ENCODE results near the gene FHIP2A. TPM values are rescaled to one million over a fixed set of nuclear protein-coding genes. Genes with fewer than 3 reads are reported as not detected.

FHIP2A gene
- total and polyA plus RNA-seq, 2 of the 4 experiments (the other 2 are of a cell fraction), result 10.7 to 16.5 TPM

GRCh38 chr10:114862456-114862855, 40.9 kb downstream of the FHIP2A start:
- Histone ChIP-seq H3K9ac (ENCODE audit: low read depth, low read length) (no peak overlapping the region), H2BK15ac (ENCODE audit: low read depth, low read length) (no peak overlapping the region), H3K27ac (ENCODE audit: insufficient read depth, low read length) (no peak overlapping the region), H2BK120ac (ENCODE audit: low read depth, low read length) (no peak overlapping the region), H3K9me3 (ENCODE audit: control insufficient read depth, insufficient read depth, low read length) (no peaks in the 10 kb centered on the region), H4K5ac (ENCODE audit: low read depth, low read length) (no peak overlapping the region; the same call in 1 of the 2 replicates), H2AFZ (replicated peaks; ENCODE audit: low read length, poor library complexity) (no peak overlapping the region), H4K20me1 (ENCODE audit: insufficient read depth, low read length) (no peaks in the 10 kb centered on the region), H3K4ac (ENCODE audit: low read depth, low read length) (no peak overlapping the region), H2AK9ac (replicated peaks; ENCODE audit: low read depth, low read length, poor library complexity) (no peak overlapping the region), H2BK20ac (ENCODE audit: low read depth, low read length) (no peak overlapping the region), H3K9me1 (ENCODE audit: insufficient read depth, low read length) (peaks cover 4% of the 10 kb centered on the region), H3K4me1 (ENCODE audit: control insufficient read depth, insufficient read depth, low read length) (peaks cover 3% of the 10 kb centered on the region), H3K27me3 (ENCODE audit: control insufficient read depth, insufficient read depth, low read length) (no peaks in the 10 kb centered on the region), H3K56ac (ENCODE audit: extremely low read depth, insufficient read depth, low read length) (no peak overlapping the region), H3K36me3 (ENCODE audit: control insufficient read depth, insufficient read depth, low read length) (peaks cover 21% of the 10 kb centered on the region), H3K4me3 (ENCODE audit: insufficient read depth, low read depth, low read length) (no peak overlapping the region), H3K4me2 (ENCODE audit: low read depth, low read length) (no peak overlapping the region), H4K8ac (ENCODE audit: low read depth in 2 of 2, low read length in 2 of 2) (no peak overlapping the region), H3K79me1 (ENCODE audit: low read depth in 1 of 2, low read length in 2 of 2) (peaks cover 32 to 41% of the 10 kb centered on the region in 2 experiments), H2BK5ac (ENCODE audit: low read depth, low read length, poor library complexity, severe bottlenecking) (no peak overlapping the region), H4K91ac (ENCODE audit: insufficient read depth, low read depth, low read length) (no peak overlapping the region), H3K14ac (replicated peaks; ENCODE audit: low read depth, low read length) (no peak overlapping the region), H3K23ac (ENCODE audit: low read depth, low read length) (no peak overlapping the region), H2AK5ac (ENCODE audit: low read depth, low read length) (no peak overlapping the region), H3K18ac (ENCODE audit: low read depth, low read length) (no peak overlapping the region)
- in situ Hi-C loops (cut with MboI; ENCODE audit: low sequenced_read_pairs), result no loop called here
- ChIA-PET CTCF (no interaction called here), POLR2A (ENCODE audit: unreplicated experiment) (no interaction called here)
- no peak for DNase-seq
- no peak for ATAC-seq (ENCODE audit: low read depth)
- BruUV-seq (replicated peaks), result no TSS peak
- TF ChIP-seq CHD1 (IDR thresholded peaks at IDR 0.05; ENCODE audit: low read depth, low read length), result no peak
- TF ChIP-seq RAD21 (IDR thresholded peaks at IDR 0.05; ENCODE audit: low read length), result no peak
- no peak for TF ChIP-seq NFE2L2 (IDR thresholded peaks at IDR 0.05; ENCODE audit: low read depth, low read length)
- TF ChIP-seq BHLHE40 (IDR thresholded peaks at IDR 0.05; ENCODE audit: low read depth, low read length), result no peak
- no peak for TF ChIP-seq ELK1 (IDR thresholded peaks at IDR 0.05; ENCODE audit: borderline replicate concordance, low read depth, low read length)
- TF ChIP-seq RCOR1 (IDR thresholded peaks at IDR 0.05; ENCODE audit: insufficient replicate concordance, low read length), result no peak
- TF ChIP-seq MAZ (IDR thresholded peaks at IDR 0.05; ENCODE audit: borderline replicate concordance, low read depth, low read length), result no peak
- no peak for TF ChIP-seq USF2 (IDR thresholded peaks at IDR 0.05; ENCODE audit: low read depth, low read length)
- TF ChIP-seq CTCF (conservative IDR thresholded peaks at IDR 0.05; ENCODE audit: low read depth, low read length), result no peak
- no peak for TF ChIP-seq RFX5 (IDR thresholded peaks at IDR 0.05; ENCODE audit: low read depth, low read length)
- no peak for TF ChIP-seq POLR2A (IDR thresholded peaks at IDR 0.05; ENCODE audit: low read depth, low read length)
- TF ChIP-seq CEBPB (IDR thresholded peaks at IDR 0.05; ENCODE audit: low read depth, low read length), result no peak
- no peak for TF ChIP-seq MXI1 (IDR thresholded peaks at IDR 0.05; ENCODE audit: borderline replicate concordance, low read depth, low read length)
- no peak for TF ChIP-seq SMC3 (IDR thresholded peaks at IDR 0.05; ENCODE audit: low read depth, low read length)
- no peak for TF ChIP-seq FOS (IDR thresholded peaks at IDR 0.05; ENCODE audit: low read depth, low read length)
- TF ChIP-seq MAFK (IDR thresholded peaks at IDR 0.05; ENCODE audit: low read depth, low read length), result no peak
- dilution Hi-C loops (cut with HindIII; ENCODE audit: low sequenced_read_pairs, unreplicated experiment), result no loop called here
- intact Hi-C loops (cut with micrococcal nuclease), result no loop called here
- 83% methylated on average over 1 of the region's 4 CpGs; no CpG with 5 or more reads in 1 of the 2 experiments for WGBS, 2 experiments (ENCODE audit: extremely low coverage in 2 of 2, insufficient read length in 1 of 2)

Measured in IMR-90 (cell line).